GM23248 (cell line): Measurements from ENCODE around the gene SUPT4H1.

Experiments used
- EZH2 ChIP-seq: fragments of 200-600 bp; sonication (generic); IDR thresholded peaks from 2 replicates; pipeline ENCODE4 v1.6.1; 2018; ENCODE audit warnings: antibody characterized with exemption, mild to moderate bottlenecking; ENCODE audit not compliant: insufficient read depth, poor library complexity, severe bottlenecking
- EZH2phosphoT487 ChIP-seq: fragments of 200-600 bp; sonication (generic); IDR thresholded peaks from 2 replicates; pipeline ENCODE4 v1.6.1; 2018; ENCODE audit warnings: antibody characterized with exemption, moderate library complexity, mild to moderate bottlenecking, low read depth; ENCODE audit not compliant: insufficient read depth

DNA sequence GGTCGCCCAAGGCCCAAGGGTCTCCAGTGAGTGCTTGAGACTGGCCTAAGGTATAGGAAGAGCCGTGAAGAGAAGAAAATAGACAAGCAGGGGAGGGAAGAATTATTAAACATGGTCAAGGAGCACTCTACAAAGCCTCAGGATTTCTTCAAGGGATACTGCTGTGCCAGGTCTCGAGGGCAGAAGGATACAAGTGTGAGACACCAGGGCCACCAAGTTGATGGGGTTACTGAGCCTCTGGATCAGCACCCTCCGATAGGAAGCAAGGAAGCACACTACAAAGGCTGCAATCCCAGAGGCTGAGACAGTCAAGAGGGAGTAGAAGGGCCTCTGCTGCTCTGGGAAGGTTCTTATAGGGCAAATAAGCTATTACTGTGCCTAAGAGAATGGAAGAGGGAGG is 6.5 kb downstream of the SUPT4H1 start:
- no peak for TF ChIP-seq EZH2
- TF ChIP-seq EZH2phosphoT487: no peak
